IMR-90 (cell line): ENCODE data around the gene ADGRV1.

Experiments
- BHLHE40 ChIP-seq: fragments of 150-350 bp; IDR thresholded peaks from 2 replicates; pipeline ENCODE4 v1.6.1; 2016; ENCODE audit warnings: mild to moderate bottlenecking, low read depth, low read length
- FOS ChIP-seq: fragments of 150-350 bp; IDR thresholded peaks from 2 replicates; pipeline ENCODE4 v1.6.1; 2016; ENCODE audit warnings: low read depth, low read length
- MAFK ChIP-seq: IDR thresholded peaks from 2 replicates; pipeline ENCODE4 v1.6.1; 2012; ENCODE audit warnings: low read depth, low read length, improper control_type of control experiment
- MAZ ChIP-seq: IDR thresholded peaks from 2 replicates; pipeline ENCODE4 v1.6.1; 2012; ENCODE audit warnings: low read depth, mild to moderate bottlenecking, low read length, improper control_type of control experiment, moderate library complexity, borderline replicate concordance
- MXI1 ChIP-seq: IDR thresholded peaks from 2 replicates; pipeline ENCODE4 v1.6.1; 2012; ENCODE audit warnings: low read depth, mild to moderate bottlenecking, low read length, moderate library complexity, borderline replicate concordance
- NFE2L2 ChIP-seq: fragments of 150-350 bp; IDR thresholded peaks from 2 replicates; pipeline ENCODE4 v1.6.1; 2016; ENCODE audit warnings: low read depth, mild to moderate bottlenecking, low read length
- POLR2A ChIP-seq: IDR thresholded peaks from 2 replicates; pipeline ENCODE4 v1.6.1; 2012; ENCODE audit warnings: mild to moderate bottlenecking, low read depth, low read length
- RAD21 ChIP-seq: IDR thresholded peaks from 2 replicates; pipeline ENCODE4 v1.6.1; 2012; ENCODE audit warnings: low read length, improper control_type of control experiment
- RCOR1 ChIP-seq: IDR thresholded peaks from 2 replicates; pipeline ENCODE4 v1.6.1; 2012; ENCODE audit warnings: mild to moderate bottlenecking, low read length, improper control_type of control experiment; ENCODE audit not compliant: insufficient replicate concordance
- RFX5 ChIP-seq: IDR thresholded peaks from 2 replicates; pipeline ENCODE4 v1.8.0; 2012; ENCODE audit warnings: low read depth, mild to moderate bottlenecking, low read length, moderate library complexity
- SMC3 ChIP-seq: fragments of 150-350 bp; IDR thresholded peaks from 2 replicates; pipeline ENCODE4 v1.6.1; 2016; ENCODE audit warnings: low read depth, mild to moderate bottlenecking, antibody characterized with exemption, low read length, moderate library complexity
- TF ChIP-seq, protein P1 (sequence below): conservative IDR thresholded peaks from 2 replicates; pipeline ENCODE4 v1.5.1; 2012; ENCODE audit warnings: mild to moderate bottlenecking, low read depth, low read length, improper control_type of control experiment
- TF ChIP-seq, protein P2 (sequence below): fragments of 150-350 bp; IDR thresholded peaks from 2 replicates; pipeline ENCODE4 v1.6.1; 2017; ENCODE audit warnings: mild to moderate bottlenecking, antibody characterized with exemption, low read length, low read depth

DNA sequence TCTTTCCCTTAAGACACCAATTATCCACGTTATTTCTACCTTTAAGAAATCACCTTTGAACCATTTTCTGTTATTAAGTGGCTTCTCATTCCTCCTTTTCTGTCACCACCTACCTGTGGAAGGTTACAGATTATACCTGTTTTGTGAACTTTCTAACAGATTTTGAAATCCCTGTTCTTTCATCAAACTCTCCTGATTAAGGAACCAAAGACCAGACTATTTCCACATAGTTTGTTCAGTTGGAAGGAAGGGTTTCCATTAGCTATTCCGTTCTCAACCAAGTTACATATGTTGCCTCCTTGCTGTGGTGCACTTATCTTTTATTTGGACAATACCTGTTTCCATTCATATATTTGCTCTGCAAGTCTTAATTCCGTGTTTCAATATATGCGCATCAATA, 343.6 kb downstream of the ADGRV1 start:
- TF ChIP-seq RCOR1, result no peak
- no peak for TF ChIP-seq POLR2A
- TF ChIP-seq RAD21, result no peak
- TF ChIP-seq, protein P1, sequence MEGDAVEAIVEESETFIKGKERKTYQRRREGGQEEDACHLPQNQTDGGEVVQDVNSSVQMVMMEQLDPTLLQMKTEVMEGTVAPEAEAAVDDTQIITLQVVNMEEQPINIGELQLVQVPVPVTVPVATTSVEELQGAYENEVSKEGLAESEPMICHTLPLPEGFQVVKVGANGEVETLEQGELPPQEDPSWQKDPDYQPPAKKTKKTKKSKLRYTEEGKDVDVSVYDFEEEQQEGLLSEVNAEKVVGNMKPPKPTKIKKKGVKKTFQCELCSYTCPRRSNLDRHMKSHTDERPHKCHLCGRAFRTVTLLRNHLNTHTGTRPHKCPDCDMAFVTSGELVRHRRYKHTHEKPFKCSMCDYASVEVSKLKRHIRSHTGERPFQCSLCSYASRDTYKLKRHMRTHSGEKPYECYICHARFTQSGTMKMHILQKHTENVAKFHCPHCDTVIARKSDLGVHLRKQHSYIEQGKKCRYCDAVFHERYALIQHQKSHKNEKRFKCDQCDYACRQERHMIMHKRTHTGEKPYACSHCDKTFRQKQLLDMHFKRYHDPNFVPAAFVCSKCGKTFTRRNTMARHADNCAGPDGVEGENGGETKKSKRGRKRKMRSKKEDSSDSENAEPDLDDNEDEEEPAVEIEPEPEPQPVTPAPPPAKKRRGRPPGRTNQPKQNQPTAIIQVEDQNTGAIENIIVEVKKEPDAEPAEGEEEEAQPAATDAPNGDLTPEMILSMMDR, result no peak
- no peak for TF ChIP-seq MAFK
- no peak for TF ChIP-seq BHLHE40
- TF ChIP-seq MXI1, result no peak
- TF ChIP-seq RFX5, result no peak
- TF ChIP-seq SMC3, result no peak
- TF ChIP-seq NFE2L2, result no peak
- TF ChIP-seq MAZ, result no peak
- TF ChIP-seq, protein P2, sequence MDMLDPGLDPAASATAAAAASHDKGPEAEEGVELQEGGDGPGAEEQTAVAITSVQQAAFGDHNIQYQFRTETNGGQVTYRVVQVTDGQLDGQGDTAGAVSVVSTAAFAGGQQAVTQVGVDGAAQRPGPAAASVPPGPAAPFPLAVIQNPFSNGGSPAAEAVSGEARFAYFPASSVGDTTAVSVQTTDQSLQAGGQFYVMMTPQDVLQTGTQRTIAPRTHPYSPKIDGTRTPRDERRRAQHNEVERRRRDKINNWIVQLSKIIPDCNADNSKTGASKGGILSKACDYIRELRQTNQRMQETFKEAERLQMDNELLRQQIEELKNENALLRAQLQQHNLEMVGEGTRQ, result no peak
- no peak for TF ChIP-seq FOS
